Ishikawa (cell line): Measurements from ENCODE around the gene SPTSSA.

Experiments used
- EP300 ChIP-seq: IDR thresholded peaks from 2 replicates; pipeline ENCODE4 v1.6.1; 2012; ENCODE audit warnings: borderline replicate concordance
- FOXM1 ChIP-seq: IDR thresholded peaks from 2 replicates; pipeline ENCODE4 v1.6.1; 2012; ENCODE audit warnings: low read depth, borderline replicate concordance
- MAX ChIP-seq: IDR thresholded peaks from 2 replicates; pipeline ENCODE4 v1.6.1; 2012
- NFIC ChIP-seq: IDR thresholded peaks from 2 replicates; pipeline ENCODE4 v1.6.1; 2012
- RAD21 ChIP-seq: IDR thresholded peaks from 2 replicates; pipeline ENCODE4 v1.6.1; 2012; ENCODE audit warnings: low read depth
- TAF1 ChIP-seq: IDR thresholded peaks from 2 replicates; pipeline ENCODE4 v1.6.1; 2012; ENCODE audit warnings: low read depth, mild to moderate bottlenecking
- TCF12 ChIP-seq: IDR thresholded peaks from 2 replicates; pipeline ENCODE4 v1.6.1; 2012; ENCODE audit warnings: low read depth
- ZBTB7A ChIP-seq: IDR thresholded peaks from 2 replicates; pipeline ENCODE4 v1.6.1; 2012; ENCODE audit warnings: low read depth

DNA sequence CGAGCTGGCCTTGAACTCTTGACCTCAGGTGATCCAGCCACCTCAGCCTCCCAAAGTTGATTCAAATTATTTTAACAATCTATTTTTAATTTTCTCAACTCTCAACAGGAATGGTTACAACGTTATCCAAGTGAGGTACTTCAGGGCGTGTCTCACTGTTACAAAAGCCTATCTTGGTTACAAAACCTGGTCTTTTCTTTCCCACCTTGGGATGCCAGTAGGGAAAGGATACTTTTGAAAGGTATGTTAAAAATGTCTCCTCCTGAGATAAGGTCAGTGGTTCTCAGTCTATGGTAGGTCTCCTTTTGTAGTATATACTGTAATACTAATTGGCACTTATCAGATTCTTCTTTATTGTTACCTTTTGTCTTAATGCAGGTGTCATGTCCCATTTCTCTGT lies 4.9 kb downstream of the SPTSSA start:
- no peak for TF ChIP-seq TCF12
- no peak for TF ChIP-seq ZBTB7A
- no peak for TF ChIP-seq MAX
- TF ChIP-seq NFIC: no peak
- TF ChIP-seq FOXM1: no peak
- no peak for TF ChIP-seq EP300
- no peak for TF ChIP-seq TAF1
- no peak for TF ChIP-seq RAD21
